Adrenal gland (tissue), 12 donors: ENCODE measurements around the gene TTLL12. TPM values are rescaled to one million over a fixed set of nuclear protein-coding genes. Genes with fewer than 3 reads are reported as not detected.

Experiments used
- DNase-seq, 7 donors: peaks; one replicate each; pipeline ENCODE4 v3.0.0-alpha.2; 2019 to 2020
- H3K27ac ChIP-seq, 5 donors: fragments of 200-600 bp; sonication (generic) in 4 of 5; 1 replicate in 3 of 5; 2 replicates in 2 of 5; pipeline versions ENCODE4 v1.5.1 to v1.8.0; 2016 to 2020; ENCODE audit warnings: mild to moderate bottlenecking in 1 of 5
- H3K27me3 ChIP-seq: fragments of 200-600 bp; 2 replicates; pipeline ENCODE4 v1.8.0; 2021
- H3K36me3 ChIP-seq, 2 donors: fragments of 200-600 bp; replicated peaks in 1 of 2; 1 replicate in 1 of 2; 2 replicates in 1 of 2; pipeline versions ENCODE4 v1.5.1 to v1.8.0; 2018 to 2022
- H3K4me1 ChIP-seq, 2 donors: fragments of 200-600 bp; replicated peaks in 1 of 2; 1 replicate in 1 of 2; 2 replicates in 1 of 2; pipeline versions ENCODE4 v1.5.1 to v1.8.0; 2018 to 2021
- H3K4me3 ChIP-seq, 4 donors: fragments of 200-600 bp; sonication (generic) in 3 of 4; one replicate each; pipeline ENCODE4 v1.5.1; 2016 to 2018
- H3K9me3 ChIP-seq, 3 donors: fragments of 200-600 bp; sonication (generic) in 1 of 3; replicated peaks in 1 of 3; 1 replicate in 2 of 3; 2 replicates in 1 of 3; pipeline versions ENCODE4 v1.5.1 to v1.8.0; 2016 to 2021
- CTCF ChIP-seq, 6 experiments: fragments of 450-650 bp in 4 of 6; fragments of 200-600 bp in 2 of 6; sonication (generic) in 1 of 6; IDR thresholded peaks; 1 replicate in 5 of 6; 2 replicates in 1 of 6; pipeline versions ENCODE4 v1.5.1 to v1.8.0; 2016 to 2021; ENCODE audit warnings: antibody characterized with exemption in 6 of 6, mild to moderate bottlenecking in 2 of 6, moderate library complexity in 1 of 6
- POLR2A ChIP-seq, 2 donors: fragments of 450-650 bp; IDR thresholded peaks; one replicate each; pipeline ENCODE4 v1.6.1; 2017; ENCODE audit warnings: antibody characterized with exemption in 2 of 2, mild to moderate bottlenecking in 2 of 2, moderate library complexity in 1 of 2
- WGBS, 4 donors: extraction: QIAGEN DNeasy Blood & Tissue Kit in 2 of 4; methylation state at CpG; one replicate each; pipeline versions ENCODE4 v1.1.5 to v1.1.7; 2013 to 2017; 5-methylcytosine and 5-hydroxymethylcytosine counted together
- intact Hi-C, 2 donors: fragments of 100-400 bp; cut with DNase I; formaldehyde crosslinking; loops; one replicate each; pipeline versions ENCODE4 v1.14.1 to v1.15.0; 2022 to 2023
- polyA plus RNA-seq, 3 donors: library from polyadenylated mRNA; stranded (reverse); fragments of 200-250 nt in 2 of 3; fragments of 350-450 nt in 1 of 3; fragmentation: Illumina TruSeq in 1 of 3; extraction: RNeasy Lipid Tissue Mini Kit (QIAGEN cat#74804) in 1 of 3; gene quantifications; one replicate each; pipeline ENCODE4 v1.2.3, GENCODE V29; 2013 to 2014
- total RNA-seq, 9 donors: library from RNA; depleted of rRNA in 4 of 9; stranded (reverse); fragments of >200 nt in 4 of 9; fragments of 120-200 nt in 1 of 9; fragmentation: NEBNext Ultra II Directional in 1 of 9; extraction: Animal tissue kit (Norgen Biotek cat#: 25700) in 1 of 9; gene quantifications; one replicate each; pipeline versions ENCODE4 v1.1.0 to v1.2.4, GENCODE V29; 2013 to 2023
- donor health status: healthy with polysubstance abuse.
- donor health status: Bipolar disorder and iron deficiency.
- donor health status: DM: yes; HTN: yes; CAD: no.
- donor health status: DM: no; HTN: no; CAD: no.
- donor health status: DM: no; HTN: no; CAD: no.
- donor health status: DM: yes; HTN: yes; CAD: no.

The TTLL12 gene
- total and polyA plus RNA-seq, 12 donors: 22.6 to 85.2 (median 59.2) TPM

- Histone ChIP-seq H3K4me1 (peaks cover 13 to 15% of the 10 kb centered on the region in 2 donors), H3K4me3 (no peak overlapping the region), H3K9me3 (no peaks in the 10 kb centered on the region), H3K36me3 (no peaks in the 10 kb centered on the region), H3K27me3 (no peaks in the 10 kb centered on the region), H3K27ac (no peak overlapping the region)
- TF ChIP-seq POLR2A (IDR thresholded peaks at IDR 0.05): no peak
- TF ChIP-seq CTCF (IDR thresholded peaks at IDR 0.05): no peak
- WGBS, 4 donors: 85 to 94% (median 91%) methylated on average over 8 to 12 of the region's 12 CpGs
- DNase-seq: no peak
- intact Hi-C loops: no loop called here
These were observed 30.5 kb downstream of the TTLL12 start for GRCh38 chr22:43156413-43156812.

- TF ChIP-seq POLR2A (IDR thresholded peaks at IDR 0.05) (no peak), CTCF (IDR thresholded peaks at IDR 0.05) (no peak)
- intact Hi-C loops: no loop called here
- Histone ChIP-seq H3K27me3 (no peaks in the 10 kb centered on the region), H3K4me3 (no peak overlapping the region), H3K27ac (no peak overlapping the region), H3K4me1 (peaks cover 17 to 18% of the 10 kb centered on the region in 2 donors), H3K9me3 (no peaks in the 10 kb centered on the region), H3K36me3 (no peaks in the 10 kb centered on the region)
- WGBS, 4 donors: 80 to 91% (median 91%) methylated on average over 5 of the region's 5 CpGs; no CpG with 5 or more reads in 1 of the 4 donors
- DNase-seq: no peak
These were observed 31.1 kb downstream of the TTLL12 start for GRCh38 chr22:43155789-43156188.

- DNase-seq: peak in 3 of 7 donors; percentile 39 to 50 (median 43)
- TF ChIP-seq CTCF (IDR thresholded peaks at IDR 0.05) (no peak), POLR2A (IDR thresholded peaks at IDR 0.05) (no peak)
- Histone ChIP-seq H3K9me3 (no peaks in the 10 kb centered on the region), H3K36me3 (no peaks in the 10 kb centered on the region), H3K4me1 (peaks cover 22 to 23% of the 10 kb centered on the region in 2 donors), H3K27me3 (no peaks in the 10 kb centered on the region), H3K4me3 (no peak overlapping the region), H3K27ac (no peak overlapping the region)
- 86 to 93% (median 88%) methylated on average over 5 to 27 of the region's 27 CpGs for WGBS, 4 donors
- intact Hi-C loops: no loop called here
These were observed 31.9 kb downstream of the TTLL12 start for GRCh38 chr22:43154887-43155536.

GRCh38 chr22:43153899-43154298 lies 33.0 kb downstream of the TTLL12 start:
- TF ChIP-seq CTCF (IDR thresholded peaks at IDR 0.05): no peak
- TF ChIP-seq POLR2A (IDR thresholded peaks at IDR 0.05): no peak
- Histone ChIP-seq H3K4me3 (no peak overlapping the region), H3K27ac (no peak overlapping the region), H3K36me3 (no peaks in the 10 kb centered on the region), H3K4me1 (peaks cover 22 to 23% of the 10 kb centered on the region in 2 donors), H3K27me3 (no peaks in the 10 kb centered on the region), H3K9me3 (no peaks in the 10 kb centered on the region)
- no peak for DNase-seq
- 57 to 64% (median 59%) methylated on average over 9 of the region's 9 CpGs for WGBS, 4 donors
- intact Hi-C loops: no loop called here
